NB4 (cell line): Measurements from ENCODE around the gene RFTN1.

ENCODE experiments used
- DNase-seq: peaks from one replicate; pipeline ENCODE4 v3.0.0; 2010; ENCODE audit warnings: low read depth
- H3K4me3 ChIP-seq: one replicate; pipeline ENCODE4 v1.5.1; 2011; ENCODE audit warnings: mild to moderate bottlenecking, low read depth, low read length, moderate library complexity
- MAX ChIP-seq: IDR thresholded peaks from 2 replicates; pipeline ENCODE4 v1.6.1; 2011; ENCODE audit warnings: low read depth, low read length
- MYC ChIP-seq: IDR thresholded peaks from 2 replicates; pipeline ENCODE4 v1.6.1; 2011; ENCODE audit warnings: low read depth, low read length
- POLR2A ChIP-seq: IDR thresholded peaks from 2 replicates; pipeline ENCODE4 v1.6.1; 2011; ENCODE audit warnings: mild to moderate bottlenecking; ENCODE audit not compliant: insufficient read length; ENCODE audit errors: extremely low read depth
- TF ChIP-seq, protein P1 (sequence below): IDR thresholded peaks from one replicate; pipeline ENCODE4 v1.5.1; 2012; ENCODE audit warnings: low read depth, low read length

RFTN1 gene

DNA sequence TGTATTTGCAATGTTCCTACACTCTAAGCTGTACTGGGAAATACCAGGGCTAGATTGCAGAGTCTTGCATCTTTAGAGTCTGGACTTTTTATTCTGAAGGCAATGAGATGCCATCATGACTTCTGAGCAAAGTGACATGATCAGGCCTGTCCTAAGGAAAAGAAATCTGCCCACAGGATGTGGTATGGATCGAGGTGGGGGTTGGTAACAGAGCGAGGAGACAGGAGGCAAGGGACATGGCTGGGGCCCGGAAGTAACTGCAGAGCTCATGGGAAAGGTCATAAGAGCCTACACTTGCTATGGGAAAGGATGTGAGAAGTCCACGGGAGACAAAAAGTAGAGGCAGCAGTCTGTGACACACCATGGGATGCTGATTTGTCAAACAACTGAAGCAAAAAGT, 126.9 kb downstream of the RFTN1 start:
- TF ChIP-seq, protein P1, sequence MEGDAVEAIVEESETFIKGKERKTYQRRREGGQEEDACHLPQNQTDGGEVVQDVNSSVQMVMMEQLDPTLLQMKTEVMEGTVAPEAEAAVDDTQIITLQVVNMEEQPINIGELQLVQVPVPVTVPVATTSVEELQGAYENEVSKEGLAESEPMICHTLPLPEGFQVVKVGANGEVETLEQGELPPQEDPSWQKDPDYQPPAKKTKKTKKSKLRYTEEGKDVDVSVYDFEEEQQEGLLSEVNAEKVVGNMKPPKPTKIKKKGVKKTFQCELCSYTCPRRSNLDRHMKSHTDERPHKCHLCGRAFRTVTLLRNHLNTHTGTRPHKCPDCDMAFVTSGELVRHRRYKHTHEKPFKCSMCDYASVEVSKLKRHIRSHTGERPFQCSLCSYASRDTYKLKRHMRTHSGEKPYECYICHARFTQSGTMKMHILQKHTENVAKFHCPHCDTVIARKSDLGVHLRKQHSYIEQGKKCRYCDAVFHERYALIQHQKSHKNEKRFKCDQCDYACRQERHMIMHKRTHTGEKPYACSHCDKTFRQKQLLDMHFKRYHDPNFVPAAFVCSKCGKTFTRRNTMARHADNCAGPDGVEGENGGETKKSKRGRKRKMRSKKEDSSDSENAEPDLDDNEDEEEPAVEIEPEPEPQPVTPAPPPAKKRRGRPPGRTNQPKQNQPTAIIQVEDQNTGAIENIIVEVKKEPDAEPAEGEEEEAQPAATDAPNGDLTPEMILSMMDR: no peak
- TF ChIP-seq MAX: no peak
- TF ChIP-seq MYC: no peak
- TF ChIP-seq POLR2A: no peak
- DNase-seq: no peak
- H3K4me3 ChIP-seq: no peak overlapping the region

GRCh38 chr3:16385151-16385550, 128.3 kb downstream of the RFTN1 start:
- no peak for TF ChIP-seq MYC
- TF ChIP-seq MAX: no peak
- TF ChIP-seq POLR2A: no peak
- TF ChIP-seq, protein P1: no peak
- H3K4me3 ChIP-seq: no peak overlapping the region
- DNase-seq: no peak

- DNase-seq: no peak
- TF ChIP-seq MYC: no peak
- no peak for TF ChIP-seq POLR2A
- TF ChIP-seq, protein P1: no peak
- no peak for TF ChIP-seq MAX
- no peak overlapping the region for H3K4me3 ChIP-seq
Observed at GRCh38 chr3:16383864-16384263, 129.6 kb downstream of the RFTN1 start.

- DNase-seq: peak; percentile 9
- TF ChIP-seq, protein P1: no peak
- TF ChIP-seq MAX (no peak), POLR2A (no peak), MYC (no peak)
- H3K4me3 ChIP-seq: no peak overlapping the region
Observed at GRCh38 chr3:16382845-16383244, 130.7 kb downstream of the RFTN1 start.

GRCh38 chr3:16381426-16381825, 132.1 kb downstream of the RFTN1 start:
- TF ChIP-seq POLR2A (no peak), MAX (no peak), MYC (no peak)
- TF ChIP-seq, protein P1: no peak
- no peak for DNase-seq
- H3K4me3 ChIP-seq: no peak overlapping the region

DNA sequence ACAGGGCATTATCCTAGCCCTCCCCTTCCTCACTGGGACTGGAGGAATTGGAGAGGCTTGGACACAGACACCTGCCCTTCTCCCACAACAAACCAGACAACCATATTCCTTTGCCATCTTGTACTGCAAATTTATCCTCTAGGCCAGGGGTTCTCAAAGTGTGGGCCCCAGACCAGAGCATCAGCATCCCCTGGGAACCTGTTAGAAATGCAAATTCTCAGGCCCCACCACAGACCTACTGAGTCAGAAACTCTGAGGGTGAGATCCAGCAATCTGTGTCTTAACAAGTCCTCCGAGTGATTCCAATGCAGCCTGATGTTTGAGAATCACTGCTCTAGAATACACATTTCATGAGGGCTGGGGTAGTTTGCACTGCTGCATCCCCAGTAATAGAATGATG, 133.1 kb downstream of the RFTN1 start:
- no peak for DNase-seq
- TF ChIP-seq MYC: no peak
- no peak for TF ChIP-seq POLR2A
- no peak for TF ChIP-seq MAX
- TF ChIP-seq, protein P1: no peak
- H3K4me3 ChIP-seq: no peak overlapping the region
